Chondrocyte (in vitro differentiated cells): ENCODE results near the gene CHCHD1. TPM values are rescaled to one million over a fixed set of nuclear protein-coding genes. Genes with fewer than 3 reads are reported as not detected.
A peak's percentile ranks its signal among the peaks of the same experiment; 100 is the strongest.

ENCODE experiments used
- DNase-seq: peaks from one replicate; pipeline ENCODE4 v3.0.0; 2021; ENCODE audit warnings: mixed read lengths, low spot score
- H3K27ac Mint-ChIP-seq: one replicate; pipeline ENCODE4 v1.8.0; 2021; ENCODE audit warnings: mild to moderate bottlenecking, moderate library complexity, mixed read lengths; ENCODE audit not compliant: unreplicated experiment
- H3K27me3 Mint-ChIP-seq: 2 replicates; pipeline ENCODE4 v1.8.0; 2021; ENCODE audit warnings: low read depth, mixed read lengths
- H3K36me3 Mint-ChIP-seq: 2 replicates; pipeline ENCODE4 v1.8.0; 2021; ENCODE audit warnings: low read depth, mixed read lengths
- H3K4me1 Mint-ChIP-seq: 2 replicates; pipeline ENCODE4 v1.8.0; 2021; ENCODE audit warnings: low read depth, mild to moderate bottlenecking, mixed read lengths
- H3K4me3 Mint-ChIP-seq: one replicate; pipeline ENCODE4 v1.8.0; 2021; ENCODE audit warnings: mild to moderate bottlenecking, moderate library complexity, mixed read lengths; ENCODE audit not compliant: unreplicated experiment
- H3K9me3 Mint-ChIP-seq: 2 replicates; pipeline ENCODE4 v1.8.0; 2021; ENCODE audit warnings: low read depth, mixed read lengths
- total RNA-seq: library from RNA; stranded (reverse); gene quantifications from 3 replicates; pipeline ENCODE4 v1.2.1, GENCODE V29; 2021
- TF ChIP-seq, protein P1 (sequence below): fragments of 200-600 bp; sonication (generic); IDR thresholded peaks from 2 replicates; pipeline ENCODE4 v1.5.0; 2021; ENCODE audit warnings: antibody characterized with exemption, mild to moderate bottlenecking, moderate library complexity

Gene CHCHD1
- total RNA-seq, 1 donor from 2014 or later = 17.4 TPM

DNA sequence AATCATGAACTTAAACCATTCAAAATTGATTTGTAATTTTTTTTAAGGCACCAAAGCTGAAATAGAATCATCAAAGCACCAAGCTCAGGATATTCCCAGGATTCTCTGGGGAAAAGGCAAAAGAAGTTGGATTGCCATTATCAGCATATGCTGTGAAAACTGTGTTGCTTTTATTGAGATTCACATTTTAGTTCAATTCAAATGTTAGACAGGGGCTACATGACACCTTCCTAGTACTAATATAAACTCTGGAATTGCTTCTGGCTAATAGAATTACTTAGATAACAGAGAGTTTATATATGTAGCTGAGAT, 33.8 kb downstream of the CHCHD1 start:
- no peak for DNase-seq
- peak overlapping the region; percentile 18 for H3K27ac Mint-ChIP-seq
- H3K9me3 Mint-ChIP-seq = no peaks in the 10 kb centered on the region
- no peak overlapping the region for H3K4me3 Mint-ChIP-seq
- H3K36me3 Mint-ChIP-seq = peaks cover 9% of the 10 kb centered on the region
- TF ChIP-seq, protein P1, sequence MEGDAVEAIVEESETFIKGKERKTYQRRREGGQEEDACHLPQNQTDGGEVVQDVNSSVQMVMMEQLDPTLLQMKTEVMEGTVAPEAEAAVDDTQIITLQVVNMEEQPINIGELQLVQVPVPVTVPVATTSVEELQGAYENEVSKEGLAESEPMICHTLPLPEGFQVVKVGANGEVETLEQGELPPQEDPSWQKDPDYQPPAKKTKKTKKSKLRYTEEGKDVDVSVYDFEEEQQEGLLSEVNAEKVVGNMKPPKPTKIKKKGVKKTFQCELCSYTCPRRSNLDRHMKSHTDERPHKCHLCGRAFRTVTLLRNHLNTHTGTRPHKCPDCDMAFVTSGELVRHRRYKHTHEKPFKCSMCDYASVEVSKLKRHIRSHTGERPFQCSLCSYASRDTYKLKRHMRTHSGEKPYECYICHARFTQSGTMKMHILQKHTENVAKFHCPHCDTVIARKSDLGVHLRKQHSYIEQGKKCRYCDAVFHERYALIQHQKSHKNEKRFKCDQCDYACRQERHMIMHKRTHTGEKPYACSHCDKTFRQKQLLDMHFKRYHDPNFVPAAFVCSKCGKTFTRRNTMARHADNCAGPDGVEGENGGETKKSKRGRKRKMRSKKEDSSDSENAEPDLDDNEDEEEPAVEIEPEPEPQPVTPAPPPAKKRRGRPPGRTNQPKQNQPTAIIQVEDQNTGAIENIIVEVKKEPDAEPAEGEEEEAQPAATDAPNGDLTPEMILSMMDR = no peak
- no peaks in the 10 kb centered on the region for H3K27me3 Mint-ChIP-seq
- peaks cover 20% of the 10 kb centered on the region for H3K4me1 Mint-ChIP-seq

GRCh38 chr10:73816917-73817729, 35.3 kb downstream of the CHCHD1 start:
- Mint-ChIP-seq H3K4me3 (no peak overlapping the region), H3K4me1 (peaks cover 19% of the 10 kb centered on the region), H3K36me3 (peaks cover 13% of the 10 kb centered on the region), H3K9me3 (no peaks in the 10 kb centered on the region), H3K27me3 (no peaks in the 10 kb centered on the region), H3K27ac (no peak overlapping the region)
- DNase-seq = no peak
- TF ChIP-seq, protein P1 = no peak

DNA sequence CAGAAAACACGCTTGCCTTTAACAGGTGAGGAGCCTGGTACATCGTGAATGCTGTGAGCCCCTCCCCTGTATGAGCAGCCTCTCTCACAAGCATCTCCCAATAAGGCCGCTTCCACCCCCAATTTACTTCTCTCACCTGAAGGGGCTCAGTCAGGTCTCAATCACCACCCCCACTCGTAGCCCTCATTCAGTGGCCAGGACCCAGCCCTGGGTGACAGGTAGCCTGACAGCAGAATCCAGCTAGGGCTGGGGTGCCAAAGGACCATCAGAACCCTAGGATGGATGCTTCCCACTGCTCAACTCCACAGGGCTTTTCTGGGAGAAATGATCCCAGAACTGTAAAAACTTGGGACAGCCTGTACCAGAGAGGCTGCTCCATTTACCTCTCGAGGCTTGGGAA, 36.0 kb downstream of the CHCHD1 start:
- Mint-ChIP-seq H3K4me1 (peaks cover 15% of the 10 kb centered on the region), H3K9me3 (no peaks in the 10 kb centered on the region), H3K27me3 (no peaks in the 10 kb centered on the region), H3K36me3 (peaks cover 15% of the 10 kb centered on the region), H3K4me3 (no peak overlapping the region), H3K27ac (no peak overlapping the region)
- TF ChIP-seq, protein P1 = no peak
- no peak for DNase-seq

DNA sequence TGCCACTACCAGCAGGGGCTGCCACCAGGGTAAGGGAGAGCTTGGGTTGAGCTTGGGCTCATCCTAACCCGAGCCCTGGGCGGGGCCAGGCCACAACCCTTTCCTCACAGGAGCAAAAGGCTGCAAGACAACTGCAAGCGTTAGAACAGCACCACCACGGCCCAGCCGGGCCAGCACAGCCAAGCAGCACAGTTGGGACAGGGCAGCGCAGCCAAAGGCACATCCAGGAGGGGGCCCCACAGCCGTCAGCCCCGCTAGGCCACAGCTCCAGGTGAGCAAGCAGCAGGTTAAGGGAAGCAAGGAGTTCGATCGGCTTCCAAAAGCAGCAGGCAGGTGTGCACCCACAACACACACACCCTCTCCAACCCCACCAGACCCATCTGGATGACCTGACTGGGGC, 36.6 kb downstream of the CHCHD1 start:
- TF ChIP-seq, protein P1 = no peak
- Mint-ChIP-seq H3K4me1 (peaks cover 15% of the 10 kb centered on the region), H3K9me3 (no peaks in the 10 kb centered on the region), H3K4me3 (no peak overlapping the region), H3K27ac (no peak overlapping the region), H3K36me3 (peaks cover 15% of the 10 kb centered on the region), H3K27me3 (no peaks in the 10 kb centered on the region)
- no peak for DNase-seq

DNA sequence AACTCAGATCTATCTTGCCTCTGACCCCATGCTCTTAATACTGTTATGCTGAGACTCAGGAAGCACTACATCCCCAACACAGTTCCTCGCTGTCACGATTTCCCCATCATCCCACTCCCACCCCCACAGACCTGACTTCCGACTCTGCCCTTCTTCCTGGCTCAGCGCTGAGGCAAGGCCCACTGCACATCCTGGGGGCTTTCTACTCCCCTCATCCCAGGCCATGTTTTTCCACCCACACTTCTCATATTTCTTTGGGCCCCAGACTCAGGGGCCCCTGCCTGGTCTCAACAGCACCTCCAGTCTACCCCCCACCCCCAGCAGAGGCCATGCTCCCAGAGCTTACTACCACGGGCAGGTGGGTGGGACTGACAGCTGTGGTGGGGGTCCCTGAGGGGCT, 37.2 kb downstream of the CHCHD1 start:
- no peak overlapping the region for H3K27ac Mint-ChIP-seq
- no peak for DNase-seq
- H3K4me1 Mint-ChIP-seq = peaks cover 15% of the 10 kb centered on the region
- peaks cover 12% of the 10 kb centered on the region for H3K36me3 Mint-ChIP-seq
- TF ChIP-seq, protein P1 = no peak
- no peaks in the 10 kb centered on the region for H3K27me3 Mint-ChIP-seq
- no peak overlapping the region for H3K4me3 Mint-ChIP-seq
- no peaks in the 10 kb centered on the region for H3K9me3 Mint-ChIP-seq
